Measurements from ENCODE around the gene PTPN13. TPM values are rescaled to one million over a fixed set of nuclear protein-coding genes. Genes with fewer than 3 reads are reported as not detected.

Gene PTPN13, protein sequence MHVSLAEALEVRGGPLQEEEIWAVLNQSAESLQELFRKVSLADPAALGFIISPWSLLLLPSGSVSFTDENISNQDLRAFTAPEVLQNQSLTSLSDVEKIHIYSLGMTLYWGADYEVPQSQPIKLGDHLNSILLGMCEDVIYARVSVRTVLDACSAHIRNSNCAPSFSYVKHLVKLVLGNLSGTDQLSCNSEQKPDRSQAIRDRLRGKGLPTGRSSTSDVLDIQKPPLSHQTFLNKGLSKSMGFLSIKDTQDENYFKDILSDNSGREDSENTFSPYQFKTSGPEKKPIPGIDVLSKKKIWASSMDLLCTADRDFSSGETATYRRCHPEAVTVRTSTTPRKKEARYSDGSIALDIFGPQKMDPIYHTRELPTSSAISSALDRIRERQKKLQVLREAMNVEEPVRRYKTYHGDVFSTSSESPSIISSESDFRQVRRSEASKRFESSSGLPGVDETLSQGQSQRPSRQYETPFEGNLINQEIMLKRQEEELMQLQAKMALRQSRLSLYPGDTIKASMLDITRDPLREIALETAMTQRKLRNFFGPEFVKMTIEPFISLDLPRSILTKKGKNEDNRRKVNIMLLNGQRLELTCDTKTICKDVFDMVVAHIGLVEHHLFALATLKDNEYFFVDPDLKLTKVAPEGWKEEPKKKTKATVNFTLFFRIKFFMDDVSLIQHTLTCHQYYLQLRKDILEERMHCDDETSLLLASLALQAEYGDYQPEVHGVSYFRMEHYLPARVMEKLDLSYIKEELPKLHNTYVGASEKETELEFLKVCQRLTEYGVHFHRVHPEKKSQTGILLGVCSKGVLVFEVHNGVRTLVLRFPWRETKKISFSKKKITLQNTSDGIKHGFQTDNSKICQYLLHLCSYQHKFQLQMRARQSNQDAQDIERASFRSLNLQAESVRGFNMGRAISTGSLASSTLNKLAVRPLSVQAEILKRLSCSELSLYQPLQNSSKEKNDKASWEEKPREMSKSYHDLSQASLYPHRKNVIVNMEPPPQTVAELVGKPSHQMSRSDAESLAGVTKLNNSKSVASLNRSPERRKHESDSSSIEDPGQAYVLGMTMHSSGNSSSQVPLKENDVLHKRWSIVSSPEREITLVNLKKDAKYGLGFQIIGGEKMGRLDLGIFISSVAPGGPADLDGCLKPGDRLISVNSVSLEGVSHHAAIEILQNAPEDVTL (N-terminal part only)
- 19.4 and 38.4 TPM in 2 replicates for polyA plus RNA-seq (2011; rRNA removed)
- 39.9 and 50.2 TPM in 2 replicates for polyA minus RNA-seq (2011; rRNA and poly(A)+ RNA removed)

DNA sequence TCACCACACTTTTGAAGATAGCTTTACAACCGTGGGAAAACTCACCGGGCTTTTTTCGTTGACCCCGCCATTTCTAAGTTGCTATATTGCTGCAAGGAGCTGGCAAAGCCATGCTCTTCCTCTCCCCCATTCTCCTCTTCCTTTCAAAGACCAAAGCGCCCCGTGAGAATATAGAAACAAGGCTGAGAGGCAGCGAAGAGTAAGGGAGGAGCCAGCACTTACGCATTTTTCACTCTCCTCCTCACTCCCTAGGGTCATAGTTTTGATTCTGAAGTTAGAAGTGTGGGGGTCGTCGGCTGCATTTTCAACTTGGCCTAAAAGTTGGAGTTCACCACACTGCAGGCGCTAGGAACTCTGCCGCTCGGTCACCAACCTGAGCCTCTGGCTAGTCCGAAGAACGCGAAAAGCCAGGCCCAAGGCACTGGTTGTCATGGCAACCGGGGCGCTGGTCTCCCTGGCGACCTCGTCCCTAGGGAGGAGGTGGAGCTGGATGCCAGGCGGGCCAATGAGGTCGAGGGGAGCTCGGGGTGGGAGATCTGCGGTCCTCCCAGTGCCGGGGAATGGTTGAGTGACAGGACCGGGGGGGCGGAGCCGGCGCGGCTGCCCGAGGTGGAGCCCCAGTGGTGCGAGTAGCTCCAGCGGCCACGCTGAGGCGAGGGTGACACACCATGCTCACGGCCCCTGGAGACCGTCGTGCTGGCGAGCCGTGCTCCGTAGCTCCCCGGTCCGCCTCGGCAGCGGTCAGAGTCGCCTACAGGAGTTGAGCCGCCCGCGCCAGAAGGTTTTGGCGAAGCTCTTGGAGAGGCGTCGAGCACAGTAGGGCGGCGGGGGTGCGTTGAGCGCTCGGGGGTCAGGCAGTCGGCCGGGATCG lies at the start of gene PTPN13:
PTPN13 (plus strand) TSS at position 628 of the 871 bp plus-strand sequence. CDS start 40,942 bp downstream, outside the sequence.
- H3K4me3 ChIP-seq (ENCODE audit: low read depth, low read length) = peak within 1 kb of the TSS; percentile 92
- ChIA-PET CTCF (interaction anchor here (0.5 to 5.0 kb wide), 5 partner anchors 9 to 435 kb away, joined by 3 to 23 read pairs (median 4); no protein-coding TSS in a partner anchor), POLR2A (no interaction called here)
- TF ChIP-seq, protein P1, sequence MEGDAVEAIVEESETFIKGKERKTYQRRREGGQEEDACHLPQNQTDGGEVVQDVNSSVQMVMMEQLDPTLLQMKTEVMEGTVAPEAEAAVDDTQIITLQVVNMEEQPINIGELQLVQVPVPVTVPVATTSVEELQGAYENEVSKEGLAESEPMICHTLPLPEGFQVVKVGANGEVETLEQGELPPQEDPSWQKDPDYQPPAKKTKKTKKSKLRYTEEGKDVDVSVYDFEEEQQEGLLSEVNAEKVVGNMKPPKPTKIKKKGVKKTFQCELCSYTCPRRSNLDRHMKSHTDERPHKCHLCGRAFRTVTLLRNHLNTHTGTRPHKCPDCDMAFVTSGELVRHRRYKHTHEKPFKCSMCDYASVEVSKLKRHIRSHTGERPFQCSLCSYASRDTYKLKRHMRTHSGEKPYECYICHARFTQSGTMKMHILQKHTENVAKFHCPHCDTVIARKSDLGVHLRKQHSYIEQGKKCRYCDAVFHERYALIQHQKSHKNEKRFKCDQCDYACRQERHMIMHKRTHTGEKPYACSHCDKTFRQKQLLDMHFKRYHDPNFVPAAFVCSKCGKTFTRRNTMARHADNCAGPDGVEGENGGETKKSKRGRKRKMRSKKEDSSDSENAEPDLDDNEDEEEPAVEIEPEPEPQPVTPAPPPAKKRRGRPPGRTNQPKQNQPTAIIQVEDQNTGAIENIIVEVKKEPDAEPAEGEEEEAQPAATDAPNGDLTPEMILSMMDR (IDR thresholded peaks at IDR 0.05; ENCODE audit: insufficient read depth, low read depth, low read length) = no peak
- DNase-seq (ENCODE audit: low read depth) = peak; percentile 92
- no peaks in the 10 kb centered on the region; the same call in 1 of the 2 replicates for H3K36me3 ChIP-seq (ENCODE audit: control insufficient read depth, insufficient read depth, low read length)
- no peaks in the 10 kb centered on the region for H3K27me3 ChIP-seq (ENCODE audit: control insufficient read depth, insufficient read depth, low read length)

DNA sequence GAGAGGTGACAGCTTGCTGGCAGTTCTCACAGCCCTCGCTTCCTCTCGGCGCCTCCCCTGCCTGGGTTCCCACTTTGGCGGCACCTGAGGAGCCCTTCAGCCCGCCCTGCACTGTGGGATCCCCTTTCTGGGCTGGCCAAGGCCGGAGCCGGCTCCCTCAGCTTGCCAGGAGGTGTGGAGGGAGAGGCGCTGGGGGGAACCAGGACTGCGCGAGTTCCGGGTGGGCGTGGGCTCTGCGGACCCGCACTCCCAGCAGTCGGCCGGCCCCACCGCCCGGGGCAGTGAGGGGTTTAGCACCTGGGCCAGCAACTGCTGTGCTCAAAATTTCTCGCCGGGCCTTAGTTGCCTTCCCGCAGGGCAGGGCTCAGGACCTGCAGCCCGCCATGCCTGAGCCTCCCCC lies 47.0 kb upstream of the PTPN13 start:
- DNase-seq (ENCODE audit: low read depth) = no peak
- no peak overlapping the region for H3K4me3 ChIP-seq (ENCODE audit: low read depth, low read length)
- H3K36me3 ChIP-seq (ENCODE audit: control insufficient read depth, insufficient read depth, low read length) = no peaks in the 10 kb centered on the region
- TF ChIP-seq, protein P1 (IDR thresholded peaks at IDR 0.05; ENCODE audit: insufficient read depth, low read depth, low read length) = no peak
- POLR2A ChIA-PET = no interaction called here
- H3K27me3 ChIP-seq (ENCODE audit: control insufficient read depth, insufficient read depth, low read length) = no peaks in the 10 kb centered on the region
- CTCF ChIA-PET = interaction anchor here (0.7 kb wide), 1 partner anchor 273 kb away, joined by 3 read pairs; no protein-coding TSS in a partner anchor

DNA sequence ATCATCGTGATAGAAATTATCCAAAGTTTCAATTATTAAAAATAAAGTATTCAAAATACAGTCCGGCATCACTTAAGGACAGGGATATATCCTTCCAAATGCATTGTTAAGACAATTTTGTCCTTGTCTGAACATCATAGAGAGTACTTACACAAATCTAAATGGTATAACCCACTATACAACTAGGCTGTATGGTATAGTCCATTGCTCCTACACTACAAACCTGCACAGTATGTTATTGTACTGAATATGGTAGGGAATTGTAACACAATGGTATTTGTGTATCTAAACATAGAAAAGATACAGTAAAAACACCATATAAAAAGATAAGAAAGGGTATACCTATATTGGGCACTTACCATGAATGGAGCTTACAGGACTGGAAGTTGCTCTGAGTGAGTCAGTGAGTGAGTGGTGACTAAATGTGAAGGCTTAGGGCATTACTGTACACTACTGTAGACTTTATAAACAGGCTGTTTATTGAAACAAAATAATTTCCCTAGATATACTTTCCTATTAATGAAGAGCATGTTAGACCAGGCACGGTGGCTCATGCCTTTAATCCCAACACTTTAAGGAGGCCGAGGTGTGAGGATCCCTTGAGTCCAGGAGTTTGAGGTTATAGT lies 44.8 kb upstream of the PTPN13 start:
- CTCF ChIA-PET = interaction anchor here (0.7 to 1.2 kb wide), 2 partner anchors 15 to 27 kb away, joined by 3 read pairs; no protein-coding TSS in a partner anchor
- POLR2A ChIA-PET = no interaction called here
- Histone ChIP-seq H3K36me3 (ENCODE audit: control insufficient read depth, insufficient read depth, low read length) (no peaks in the 10 kb centered on the region), H3K4me3 (ENCODE audit: low read depth, low read length) (no peak overlapping the region), H3K27me3 (ENCODE audit: control insufficient read depth, insufficient read depth, low read length) (no peaks in the 10 kb centered on the region)
- no peak for DNase-seq (ENCODE audit: low read depth)
- TF ChIP-seq, protein P1 (IDR thresholded peaks at IDR 0.05; ENCODE audit: insufficient read depth, low read depth, low read length) = no peak

DNA sequence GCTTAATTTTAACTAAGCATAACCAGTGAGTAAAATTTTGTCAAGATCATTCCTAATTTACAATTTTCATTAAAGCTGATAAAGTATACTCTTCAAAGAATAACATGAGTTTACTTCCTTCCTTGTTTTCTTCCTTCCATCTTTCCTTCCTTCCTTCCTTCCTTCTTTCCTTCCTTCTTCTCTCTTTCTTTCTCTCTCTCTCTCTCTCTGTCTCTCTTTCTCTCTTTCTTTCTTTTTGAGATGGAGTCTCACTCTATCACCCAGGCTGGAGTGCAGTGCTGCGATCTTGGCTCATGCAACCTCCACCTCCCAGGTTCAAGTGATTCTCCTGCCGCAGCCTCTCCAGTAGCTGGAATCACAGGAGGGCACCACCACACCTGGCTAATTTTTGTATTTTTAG lies 42.7 kb upstream of the PTPN13 start:
- Histone ChIP-seq H3K36me3 (ENCODE audit: control insufficient read depth, insufficient read depth, low read length) (no peaks in the 10 kb centered on the region), H3K4me3 (ENCODE audit: low read depth, low read length) (no peak overlapping the region), H3K27me3 (ENCODE audit: control insufficient read depth, insufficient read depth, low read length) (no peaks in the 10 kb centered on the region)
- POLR2A ChIA-PET = no interaction called here
- TF ChIP-seq, protein P1 (IDR thresholded peaks at IDR 0.05; ENCODE audit: insufficient read depth, low read depth, low read length) = no peak
- no peak for DNase-seq (ENCODE audit: low read depth)
- CTCF ChIA-PET = no interaction called here
